Heart left ventricle (tissue), 16 donors: ENCODE measurements around the gene LRRC37A. TPM values are rescaled to one million over a fixed set of nuclear protein-coding genes. Genes with fewer than 3 reads are reported as not detected.
"Not testable (repeated sequence)": the region's sequence is repeated elsewhere in the genome, so short reads cannot be mapped to it uniquely, and the experiment has no call there.

Experiments used
- ATAC-seq, 4 donors: fragments of 200-7000 bp; cut with Tn5 transposase; one replicate each; pipeline ENCODE4 v1.9.1; 2020 to 2022; ENCODE audit warnings: moderate library complexity in 4 of 4, mild to moderate bottlenecking in 3 of 4, moderate number of reproducible peaks in 1 of 4
- DNase-seq, 5 donors: peaks; one replicate each; pipeline ENCODE4 v3.0.0-alpha.2; 2020
- H3K27ac ChIP-seq, 12 donors: fragments of 200-600 bp; sonication (generic) in 4 of 12; one replicate each; pipeline versions ENCODE4 v1.5.0 to v1.8.0; 2016 to 2022; ENCODE audit warnings: mild to moderate bottlenecking in 2 of 12
- H3K27me3 ChIP-seq, 9 donors: fragments of 200-600 bp; sonication (generic) in 2 of 9; one replicate each; pipeline versions ENCODE4 v1.5.1 to v1.8.0; 2016 to 2022; ENCODE audit warnings: mild to moderate bottlenecking in 3 of 9
- H3K36me3 ChIP-seq, 9 donors: fragments of 200-600 bp; sonication (generic) in 2 of 9; one replicate each; pipeline versions ENCODE4 v1.5.0 to v1.8.0; 2018 to 2022; ENCODE audit warnings: mild to moderate bottlenecking in 2 of 9
- H3K4me1 ChIP-seq, 12 donors: fragments of 200-600 bp; sonication (generic) in 4 of 12; one replicate each; pipeline versions ENCODE4 v1.5.0 to v1.8.0; 2016 to 2022; ENCODE audit warnings: mild to moderate bottlenecking in 3 of 12
- H3K4me3 ChIP-seq, 12 donors: fragments of 200-600 bp; sonication (generic) in 4 of 12; one replicate each; pipeline versions ENCODE4 v1.5.0 to v1.8.0; 2017 to 2022; ENCODE audit warnings: mild to moderate bottlenecking in 9 of 12, moderate library complexity in 4 of 12
- H3K9me3 ChIP-seq, 12 donors: fragments of 200-600 bp; sonication (generic) in 4 of 12; one replicate each; pipeline versions ENCODE4 v1.5.0 to v1.8.0; 2016 to 2022; ENCODE audit warnings: mild to moderate bottlenecking in 1 of 12
- WGBS, 4 donors: extraction: QIAGEN DNeasy Blood & Tissue Kit in 2 of 4; methylation state at CpG; one replicate each; pipeline versions ENCODE4 v1.1.5 to v1.1.7; 2013 to 2018; 5-methylcytosine and 5-hydroxymethylcytosine counted together
- intact Hi-C, 10 donors: fragments of 100-400 bp; cut with DNase I; formaldehyde crosslinking; loops; one replicate each; pipeline versions ENCODE4 v1.11.1 to v1.14.2; 2022
- polyA plus RNA-seq, 2 donors: library from polyadenylated mRNA; stranded (reverse); fragments of 200-250 nt; gene quantifications; one replicate each; pipeline ENCODE4 v1.2.3, GENCODE V29; 2013
- total RNA-seq, 9 donors: library from RNA; depleted of rRNA in 2 of 9; stranded (reverse); fragments of >200 nt in 2 of 9; fragmentation: NEBNext Ultra II Directional in 3 of 9; extraction: Animal tissue kit (Norgen Biotek cat#: 25700) in 3 of 9; gene quantifications; one replicate each; pipeline versions ENCODE4 v1.1.0 to v1.2.4, GENCODE V29; 2016 to 2023
- donor health status: ischemic (EF 13 %, LVEDD 7.1; RV severe dilation, severe dysfunction).
- donor health status: healthy with polysubstance abuse.
- donor health status: DM: no; HTN: yes; CAD: no.
- donor health status: DM: no; HTN: no; CAD: no.
- donor health status: ischemic (EF 25% LVEDD 6.9; RV normal size, moderate dysfunction).
- donor health status: ischemic (EF 25% LVEDD 5.7; RV mildly dilated, moderate dysfunction).
- donor health status: healthy.
- donor health status: DM: yes; HTN: yes; CAD: no.
- donor health status: ischemic (EF 35%, LVEDD 5.7; RV mildly dilated, moderate dysfunction).
- donor health status: nonischemic (EF 11% LVEDD 7.7; RV severe dilation, severe dysfunction).
- donor health status: DM: yes; HTN: yes; CAD: no.
- donor health status: PGD.
- donor health status: ischemic (EF 29% LVEDD 5.4; RV normal size, mild dysfunction).
- donor health status: nonischemic (EF 23%, LVEDD 6.1; RV moderate dilation, normal function).

LRRC37A gene
- total and polyA plus RNA-seq, 11 donors: 0.14 to 2.0 (median 0.82) TPM

- H3K27me3 ChIP-seq, H3K4me1 ChIP-seq, H3K4me3 ChIP-seq, H3K36me3 ChIP-seq, H3K27ac ChIP-seq, H3K9me3 ChIP-seq, intact Hi-C loops, DNase-seq, ATAC-seq: not testable (repeated sequence)
- WGBS, 4 donors: no CpG with 5 or more reads among the region's 4 CpGs
Measured at GRCh38 chr17:46353856-46354255, 58.9 kb downstream of the LRRC37A start.

DNA sequence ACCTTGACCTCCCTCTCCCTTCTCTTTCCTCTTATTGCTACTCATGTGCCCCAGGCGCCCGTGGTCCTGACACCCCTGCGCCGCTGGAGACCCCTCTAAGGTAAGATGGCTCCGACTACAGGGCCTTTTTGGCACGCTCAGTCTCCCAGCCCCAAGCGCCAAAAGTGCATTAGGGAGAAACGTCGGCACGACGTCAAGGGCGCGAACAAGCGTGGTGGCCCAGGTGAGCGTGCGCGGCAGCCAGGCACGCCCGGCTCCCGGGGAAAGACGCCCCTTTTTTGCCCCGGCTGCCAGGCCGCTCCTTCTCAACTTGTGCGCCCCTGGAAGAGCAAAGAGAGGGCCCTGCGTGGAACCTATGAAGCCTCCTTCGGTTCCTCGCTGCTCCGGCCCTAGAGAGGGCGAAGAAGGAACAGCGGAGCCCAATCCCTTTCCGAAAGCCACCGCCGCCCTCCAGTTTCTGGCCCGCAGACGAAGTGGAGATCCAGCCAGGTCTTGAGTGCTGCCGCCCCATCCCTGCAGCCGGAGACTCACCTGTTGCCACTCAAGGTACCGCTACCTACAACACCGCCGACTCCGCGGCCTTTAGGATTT is 66.3 kb downstream of the LRRC37A start:
- peak; percentile 25 to 49 (median 32) for ATAC-seq
- H3K27me3 ChIP-seq, H3K36me3 ChIP-seq, DNase-seq, intact Hi-C loops, H3K9me3 ChIP-seq, H3K4me1 ChIP-seq, H3K27ac ChIP-seq: not testable (repeated sequence)
- WGBS, 4 donors: no CpG with 5 or more reads among the region's 42 CpGs
- H3K4me3 ChIP-seq: peak overlapping the region in 5 of 12 donors; percentile 16 to 45 (median 25)

DNA sequence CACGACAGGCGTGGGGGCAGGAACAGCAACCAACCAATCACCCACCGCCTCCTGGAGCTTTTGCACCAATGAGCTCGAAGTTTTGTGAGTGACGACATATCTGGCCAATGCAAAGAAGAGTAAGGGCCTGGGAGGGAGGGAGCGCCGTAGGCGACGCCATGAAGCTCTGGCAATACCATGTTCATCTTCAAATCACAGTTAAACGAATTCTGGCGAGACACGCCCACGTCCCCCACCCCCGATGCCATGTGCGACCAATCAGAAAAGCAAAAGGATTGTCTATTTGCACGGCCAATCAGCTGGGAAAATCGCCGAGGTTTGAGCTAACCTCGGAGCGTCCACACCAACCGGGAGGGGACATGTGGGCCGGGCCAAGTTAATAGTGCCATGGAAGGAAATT is 66.8 kb downstream of the LRRC37A start, which contains the start of gene ARL17B:
Gene ARL17B (minus strand): TSS at position 12 of the 400 bp plus-strand sequence. CDS start 3,369 bp downstream, outside the sequence.
- peak; percentile 100 for ATAC-seq
- H3K36me3 ChIP-seq, intact Hi-C loops, H3K9me3 ChIP-seq, H3K27ac ChIP-seq, H3K27me3 ChIP-seq, H3K4me1 ChIP-seq: not testable (repeated sequence)
- DNase-seq: peak; percentile 91 to 97 (median 93)
- 0 to 1% methylated on average over 6 to 14 of the region's 22 CpGs; no CpG with 5 or more reads in 2 of the 4 donors for WGBS, 4 donors
- H3K4me3 ChIP-seq: peak within 1 kb of the TSS in 5 of 12 donors; percentile 16 to 45 (median 25)

DNA sequence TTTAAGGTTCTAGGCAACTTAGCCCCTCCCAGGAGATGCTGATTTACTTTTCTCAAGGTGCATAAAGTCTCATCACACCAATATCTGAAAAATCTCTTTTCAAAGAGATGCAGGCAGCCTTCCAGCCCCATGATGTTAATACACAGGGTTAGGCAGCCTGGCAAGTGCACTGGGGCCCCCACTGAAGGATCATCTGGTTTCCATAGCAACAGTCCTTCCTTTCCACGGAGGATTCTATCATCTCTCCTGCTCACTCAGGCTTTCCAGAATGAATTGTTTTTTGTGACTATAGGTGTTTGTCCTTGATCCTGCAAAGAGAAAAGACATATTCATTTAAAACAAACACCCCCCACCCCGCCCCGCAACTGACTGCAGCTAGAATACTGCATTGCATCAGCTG is 72.6 kb downstream of the LRRC37A start:
- no CpG with 5 or more reads among the region's 3 CpGs for WGBS, 4 donors
- H3K4me3 ChIP-seq, ATAC-seq, H3K4me1 ChIP-seq, H3K9me3 ChIP-seq, H3K27me3 ChIP-seq, intact Hi-C loops, H3K27ac ChIP-seq, H3K36me3 ChIP-seq, DNase-seq: not testable (repeated sequence)

DNA sequence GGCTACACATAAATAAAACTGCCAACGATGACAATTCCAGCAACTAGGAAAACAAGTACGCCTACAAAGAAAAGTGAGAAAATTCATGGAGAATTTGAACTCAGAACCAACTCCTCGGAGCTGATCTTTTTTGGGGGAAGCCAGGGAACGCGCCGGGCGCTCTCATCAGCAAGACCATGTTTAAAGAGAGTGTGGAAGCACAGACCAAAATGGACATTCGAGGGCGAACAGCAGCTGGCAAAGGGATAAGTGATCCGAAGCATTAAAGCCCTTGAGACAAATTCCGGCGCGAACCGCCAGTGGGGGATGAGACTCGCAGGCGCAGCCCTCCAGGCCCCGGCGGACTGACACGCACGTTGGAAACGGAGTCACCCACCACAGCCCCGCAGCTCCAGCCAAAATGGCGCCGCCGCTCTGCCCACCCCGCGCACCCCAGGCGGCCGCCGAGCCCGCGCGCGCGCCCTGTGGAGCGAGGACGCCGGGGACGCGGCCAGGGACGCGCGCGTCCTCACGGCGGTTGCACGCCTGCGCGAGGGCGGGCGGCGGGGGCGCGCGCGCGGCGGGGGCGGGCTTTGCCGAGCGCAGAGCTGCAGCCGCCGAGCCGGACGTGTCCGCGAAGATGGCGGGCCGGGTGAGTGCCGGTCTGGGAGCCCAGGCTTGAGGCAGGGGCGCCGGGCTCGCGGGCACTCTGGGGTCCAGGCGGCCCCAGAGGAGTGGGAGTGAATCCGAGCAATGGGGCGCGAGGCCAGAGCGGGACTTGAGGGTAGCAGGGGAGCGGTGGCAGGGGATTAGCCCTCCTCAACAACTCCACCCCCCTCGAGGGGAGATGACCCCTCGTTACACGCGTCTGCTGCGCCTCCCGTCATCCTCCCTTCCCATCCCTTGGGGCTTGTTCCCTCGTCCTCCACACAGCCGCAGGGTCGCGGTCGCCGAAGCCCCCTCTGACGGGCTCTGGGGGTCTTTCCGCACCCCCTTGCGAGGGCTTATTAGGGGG is 77.6 kb downstream of the LRRC37A start:
- H3K9me3 ChIP-seq, DNase-seq, intact Hi-C loops, H3K27me3 ChIP-seq, H3K36me3 ChIP-seq, H3K27ac ChIP-seq, H3K4me1 ChIP-seq, H3K4me3 ChIP-seq: not testable (repeated sequence)
- ATAC-seq: peak; percentile 77 to 97 (median 97)
- WGBS, 4 donors: no CpG with 5 or more reads among the region's 95 CpGs

GRCh38 chr17:46373418-46373817 is 78.5 kb downstream of the LRRC37A start:
- H3K27me3 ChIP-seq, H3K4me3 ChIP-seq, H3K36me3 ChIP-seq, H3K9me3 ChIP-seq, H3K27ac ChIP-seq, H3K4me1 ChIP-seq, DNase-seq, intact Hi-C loops: not testable (repeated sequence)
- peak; percentile 33 to 69 (median 53) for ATAC-seq
- WGBS, 4 donors: no CpG with 5 or more reads among the region's 7 CpGs

GRCh38 chr17:46383118-46383517 is 88.2 kb downstream of the LRRC37A start:
- H3K4me3 ChIP-seq, H3K36me3 ChIP-seq, H3K9me3 ChIP-seq, DNase-seq, intact Hi-C loops, H3K4me1 ChIP-seq, ATAC-seq, H3K27me3 ChIP-seq, H3K27ac ChIP-seq: not testable (repeated sequence)
- 97% methylated on average over 3 of the region's 4 CpGs; no CpG with 5 or more reads in 1 of the 4 donors for WGBS, 4 donors

GRCh38 chr17:46385491-46385890 is 90.6 kb downstream of the LRRC37A start:
- ATAC-seq, intact Hi-C loops, H3K4me3 ChIP-seq, H3K36me3 ChIP-seq, H3K9me3 ChIP-seq, H3K27me3 ChIP-seq, DNase-seq, H3K27ac ChIP-seq, H3K4me1 ChIP-seq: not testable (repeated sequence)
